Measurements from ENCODE around the gene SLC1A4. TPM values are rescaled to one million over a fixed set of nuclear protein-coding genes. Genes with fewer than 3 reads are reported as not detected.

The SLC1A4 gene
- total RNA-seq, 4 donors from 2014 or later, result 4.6 to 6.9 (median 5.4) TPM

- Histone ChIP-seq H3K4me1 (peaks cover 0 to 11% of the 10 kb centered on the region in 2 donors), H3K36me3 (no peaks in the 10 kb centered on the region), H3K27ac (peak overlapping the region; percentile 75 to 92 (median 89)), H3K4me3 (replicated peaks in 1 of 3) (peak overlapping the region; percentile 18 to 76 (median 47)), H3K9me3 (no peaks in the 10 kb centered on the region), H3K27me3 (no peaks in the 10 kb centered on the region)
- TF ChIP-seq CTCF (IDR thresholded peaks at IDR 0.05) (no peak), POLR2A (IDR thresholded peaks at IDR 0.05) (no peak)
- intact Hi-C loops (cut with DNase I), result no loop called here
- 11% methylated on average over 12 of the region's 12 CpGs for WGBS, 2 donors
- DNase-seq, result no peak
Observed at GRCh38 chr2:64987956-64988419, 1.2 kb upstream of the SLC1A4 start.

- Histone ChIP-seq H3K36me3 (no peaks in the 10 kb centered on the region), H3K9me3 (no peaks in the 10 kb centered on the region), H3K27ac (peak overlapping the region; percentile 75 to 92 (median 89)), H3K4me3 (replicated peaks in 1 of 3) (peak overlapping the region; percentile 18 to 76 (median 47)), H3K27me3 (no peaks in the 10 kb centered on the region), H3K4me1 (peaks cover 0 to 11% of the 10 kb centered on the region in 2 donors)
- peak; percentile 36 to 40 for DNase-seq
- intact Hi-C loops (cut with DNase I), result no loop called here
- TF ChIP-seq POLR2A (IDR thresholded peaks at IDR 0.05), result peak in 1 of 2 donors; percentile 35
- peak in 4 of 6 experiments; percentile 20 to 47 (median 28) for TF ChIP-seq CTCF (IDR thresholded peaks at IDR 0.05)
- 0 to 1% methylated on average over 10 to 23 of the region's 65 CpGs for WGBS, 2 donors
Observed at GRCh38 chr2:64988420-64989125, 626 bp upstream of the SLC1A4 start.

GRCh38 chr2:64989982-64990614, 899 bp downstream of the SLC1A4 start:
- no peak for DNase-seq

GRCh38 chr2:64990876-64991275, 1.7 kb downstream of the SLC1A4 start:
- intact Hi-C loops (cut with DNase I), result no loop called here
- TF ChIP-seq POLR2A (IDR thresholded peaks at IDR 0.05) (no peak), CTCF (IDR thresholded peaks at IDR 0.05) (no peak)
- no peak overlapping the region for H3K27ac ChIP-seq
- H3K27me3 ChIP-seq, result no peaks in the 10 kb centered on the region
- H3K36me3 ChIP-seq, result no peaks in the 10 kb centered on the region
- 75 to 92% methylated on average over 1 of the region's 1 CpG for WGBS, 2 donors
- H3K9me3 ChIP-seq, result no peaks in the 10 kb centered on the region
- no peak overlapping the region for H3K4me3 ChIP-seq (replicated peaks in 1 of 3)
- DNase-seq, result no peak
- H3K4me1 ChIP-seq, result peaks cover 0 to 11% of the 10 kb centered on the region in 2 donors

More at GRCh38 chr2:64989982-64990614, 899 bp downstream of the SLC1A4 start:
- Histone ChIP-seq H3K4me3 (replicated peaks in 1 of 3) (peak overlapping the region in 2 of 3 donors; percentile 44 to 76), H3K27ac (no peak overlapping the region), H3K36me3 (no peaks in the 10 kb centered on the region), H3K9me3 (no peaks in the 10 kb centered on the region), H3K4me1 (peaks cover 0 to 11% of the 10 kb centered on the region in 2 donors), H3K27me3 (no peaks in the 10 kb centered on the region)
- intact Hi-C loops (cut with DNase I), result no loop called here
- TF ChIP-seq POLR2A (IDR thresholded peaks at IDR 0.05), result no peak
- TF ChIP-seq CTCF (IDR thresholded peaks at IDR 0.05), result no peak
- WGBS, 2 donors, result 38 to 52% methylated on average over 23 to 35 of the region's 35 CpGs

- no peaks in the 10 kb centered on the region for H3K9me3 ChIP-seq
- H3K4me1 ChIP-seq, result peaks cover 0 to 11% of the 10 kb centered on the region in 2 donors
- no peak for TF ChIP-seq POLR2A (IDR thresholded peaks at IDR 0.05)
- TF ChIP-seq CTCF (IDR thresholded peaks at IDR 0.05), result no peak
- no peak overlapping the region for H3K27ac ChIP-seq
- H3K27me3 ChIP-seq, result no peaks in the 10 kb centered on the region
- H3K36me3 ChIP-seq, result no peaks in the 10 kb centered on the region
- H3K4me3 ChIP-seq (replicated peaks in 1 of 3), result no peak overlapping the region
- intact Hi-C loops (cut with DNase I), result no loop called here
- 95 to 97% methylated on average over 5 of the region's 5 CpGs for WGBS, 2 donors
- DNase-seq, result no peak
Observed at GRCh38 chr2:64992218-64992617, 3.0 kb downstream of the SLC1A4 start.

All from thyroid gland (tissue), 4 donors.